ENCODE data around the gene UTRN. TPM values are rescaled to one million over a fixed set of nuclear protein-coding genes. Genes with fewer than 3 reads are reported as not detected.

The UTRN gene
- 116 and 125 TPM in 2 replicates for total RNA-seq

DNA sequence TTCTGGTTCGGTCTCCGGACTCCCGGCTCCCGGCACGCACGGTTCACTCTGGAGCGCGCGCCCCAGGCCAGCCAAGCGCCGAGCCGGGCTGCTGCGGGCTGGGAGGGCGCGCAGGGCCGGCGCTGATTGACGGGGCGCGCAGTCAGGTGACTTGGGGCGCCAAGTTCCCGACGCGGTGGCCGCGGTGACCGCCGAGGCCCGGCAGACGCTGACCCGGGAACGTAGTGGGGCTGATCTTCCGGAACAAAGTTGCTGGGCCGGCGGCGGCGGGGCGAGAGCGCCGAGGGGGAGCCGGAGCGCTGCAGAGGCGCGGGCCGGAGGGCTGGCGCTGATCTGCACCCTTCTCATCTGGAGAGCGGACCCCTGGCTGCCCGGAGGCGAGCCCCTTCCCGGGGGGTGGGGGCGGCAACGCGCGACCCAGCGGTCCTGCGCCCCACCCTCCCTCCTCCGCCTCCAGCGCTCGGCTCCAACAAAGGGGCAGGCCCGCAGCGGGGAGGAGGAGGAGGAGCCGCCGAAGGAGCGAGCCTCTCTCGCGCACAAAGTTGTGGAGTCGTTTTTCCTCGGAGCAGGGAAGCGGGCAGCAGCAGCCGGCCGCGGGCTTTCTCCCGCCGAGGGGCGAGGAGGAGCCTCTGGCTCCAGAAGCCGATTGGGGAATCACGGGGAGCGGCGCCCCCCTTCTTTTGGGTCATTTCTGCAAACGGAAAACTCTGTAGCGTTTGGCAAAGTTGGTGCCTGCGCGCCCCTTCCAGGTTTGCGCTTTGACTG, at the start of gene UTRN:
TSS of gene UTRN (plus strand) at position 553 of the 765 bp plus-strand sequence. CDS start 6,494 bp downstream, outside the sequence.
- intact Hi-C loops (cut with micrococcal nuclease): loop anchor here (1.0 to 5.0 kb wide), 6 partner anchors 50 to 198 kb away; partner anchors contain the start of genes SF3B5 and STX11

DNA sequence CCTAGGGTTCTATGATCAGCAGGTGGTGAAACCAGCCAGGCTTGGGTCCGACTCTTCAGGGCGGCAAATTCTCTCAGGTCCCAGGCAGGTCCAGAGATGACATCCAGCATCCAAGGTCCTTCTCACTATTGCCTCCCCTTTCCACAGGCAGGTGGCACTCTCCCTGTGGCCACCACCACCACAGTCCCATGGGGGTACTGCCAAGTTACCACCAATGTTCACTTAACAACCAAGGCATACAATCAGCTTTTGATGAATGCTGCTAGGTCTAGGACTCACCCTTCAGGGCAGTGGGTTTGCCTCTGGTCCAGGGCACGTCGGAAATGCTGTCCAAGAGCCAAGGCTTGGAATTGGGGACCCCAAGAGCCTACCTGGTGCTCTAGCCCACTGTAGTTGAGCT, 40.4 kb upstream of the UTRN start:
- intact Hi-C loops (cut with micrococcal nuclease): no loop called here

DNA sequence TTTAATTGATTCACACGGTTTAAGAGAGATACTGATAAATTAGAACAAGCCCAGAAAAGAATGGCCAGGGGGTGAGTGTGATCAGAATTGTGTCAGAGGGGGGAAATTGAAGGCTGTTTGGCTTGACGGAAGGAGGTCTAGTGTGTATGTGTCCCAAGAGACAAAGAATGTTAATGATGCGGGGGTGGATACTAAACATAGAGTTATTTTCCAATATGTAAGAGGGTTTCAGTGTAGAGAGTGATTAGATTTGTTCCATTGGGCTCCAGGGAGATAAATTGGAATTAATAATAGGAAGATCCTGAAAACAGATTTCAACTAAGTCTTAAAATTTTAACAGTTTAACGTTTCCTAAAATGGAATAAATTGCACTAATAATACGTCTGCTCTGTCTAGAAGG, 38.1 kb upstream of the UTRN start:
- intact Hi-C loops (cut with micrococcal nuclease): no loop called here

DNA sequence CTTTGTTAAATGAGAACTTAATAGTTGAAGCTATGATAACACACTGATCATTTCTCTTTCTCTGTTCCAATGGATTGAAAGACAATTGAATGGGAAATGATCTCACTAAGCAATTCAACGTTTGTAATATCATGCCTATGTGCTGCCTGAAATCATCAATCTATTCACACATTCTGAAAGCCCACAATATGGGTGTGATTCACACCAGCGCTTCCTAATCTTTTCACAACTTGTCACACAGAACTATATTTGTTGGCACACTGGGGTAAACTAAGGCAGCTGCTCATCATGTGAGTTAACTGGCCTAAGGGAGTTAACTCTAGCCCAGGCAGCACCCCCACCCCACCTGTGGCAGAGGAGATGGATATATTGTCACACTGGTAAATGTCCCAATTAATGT, 37.1 kb upstream of the UTRN start:
- intact Hi-C loops (cut with micrococcal nuclease): no loop called here

DNA sequence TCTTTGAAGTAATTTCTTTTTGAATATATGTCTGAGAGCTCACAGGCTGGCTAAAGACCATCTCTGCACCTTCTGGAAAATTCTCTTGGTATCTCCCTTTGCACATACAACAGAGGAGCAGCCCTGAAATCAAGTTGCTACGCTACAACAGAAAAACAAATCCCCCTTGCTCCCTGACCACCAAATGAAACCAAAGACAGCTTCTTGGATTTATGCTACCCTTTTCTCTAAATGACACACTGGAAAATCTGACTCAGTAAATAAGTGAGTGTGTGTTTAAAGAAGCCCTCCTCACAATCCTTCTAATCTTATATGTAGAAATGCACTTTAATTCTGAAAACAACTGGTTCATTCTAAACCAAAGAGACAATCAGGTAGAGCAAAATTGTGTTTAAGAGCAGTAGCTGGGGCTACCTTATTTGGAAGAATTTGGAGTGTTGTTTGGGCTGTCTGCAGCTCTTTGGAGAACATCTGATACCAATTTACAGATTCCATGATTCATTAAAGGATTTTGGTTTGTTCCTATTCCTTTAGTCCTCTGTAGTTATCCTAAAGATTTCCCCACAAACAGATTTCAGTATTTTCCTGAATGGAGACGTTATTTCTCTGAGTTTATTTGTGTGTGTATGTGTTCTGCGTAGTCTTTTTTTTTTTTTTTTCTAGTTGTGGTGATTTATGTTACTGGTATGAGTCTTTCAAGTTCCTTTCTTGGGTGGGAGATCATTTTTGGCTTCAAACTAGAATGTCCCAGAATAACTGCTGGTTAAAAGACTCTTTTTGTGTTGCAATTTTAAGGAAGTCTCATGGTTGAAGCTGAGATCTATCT, 36.4 kb upstream of the UTRN start:
- intact Hi-C loops (cut with micrococcal nuclease): no loop called here

DNA sequence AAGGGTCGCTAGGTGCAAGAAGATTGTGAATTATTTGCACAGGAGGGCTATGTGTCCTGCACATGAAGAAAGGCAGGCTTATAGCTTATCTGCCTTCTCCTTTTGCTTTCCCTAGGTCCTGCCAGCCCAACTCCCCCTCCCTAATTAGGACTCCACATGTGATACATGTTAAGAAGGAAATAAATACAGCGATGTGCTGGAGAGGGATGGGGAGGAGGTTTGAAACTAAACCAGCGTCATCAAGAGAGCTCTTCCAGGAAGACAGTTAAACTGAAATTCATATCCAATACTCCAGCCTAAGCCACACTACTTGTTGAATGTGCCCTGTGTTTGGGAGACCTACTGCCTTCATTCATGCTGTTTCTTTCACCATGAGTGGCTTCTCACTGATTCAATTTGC, 34.9 kb upstream of the UTRN start:
- intact Hi-C loops (cut with micrococcal nuclease): no loop called here

DNA sequence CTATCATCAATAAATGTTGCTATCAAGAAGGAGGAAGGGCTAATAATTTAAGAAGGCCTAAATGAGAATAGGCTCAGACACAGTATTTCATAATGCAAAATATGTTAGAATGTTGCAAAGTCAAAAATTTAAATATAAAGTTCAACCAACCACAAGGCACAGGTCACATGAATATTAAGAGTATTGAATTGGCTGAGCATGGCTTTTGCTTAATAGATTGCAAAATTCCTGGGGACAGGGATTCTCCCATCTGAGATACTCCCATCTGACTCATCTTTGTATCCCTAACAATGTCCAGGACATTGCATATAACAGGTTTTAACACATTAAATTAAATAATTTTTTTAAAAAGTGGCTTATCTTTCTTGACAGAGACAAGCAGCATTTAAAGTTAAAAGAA, 32.9 kb upstream of the UTRN start:
- intact Hi-C loops (cut with micrococcal nuclease): no loop called here

DNA sequence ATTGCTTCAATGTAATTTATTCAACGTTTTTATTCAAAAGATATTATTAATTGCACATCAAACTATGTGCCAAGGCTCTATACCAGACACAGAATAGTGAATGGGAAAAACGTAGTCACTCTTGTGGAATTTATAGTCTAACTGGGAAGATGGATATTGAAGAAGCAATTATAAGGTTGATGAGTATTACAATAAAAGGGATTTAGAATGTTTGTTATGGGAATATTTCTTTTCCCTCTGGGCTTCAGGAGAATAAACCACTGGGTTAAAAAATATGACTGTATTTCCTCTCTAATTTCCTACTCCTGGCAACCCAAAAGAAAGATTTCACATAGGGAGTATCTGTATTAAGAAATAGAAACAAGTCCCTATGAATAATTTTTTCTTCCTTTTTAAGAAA, 25.1 kb upstream of the UTRN start:
- intact Hi-C loops (cut with micrococcal nuclease): no loop called here

DNA sequence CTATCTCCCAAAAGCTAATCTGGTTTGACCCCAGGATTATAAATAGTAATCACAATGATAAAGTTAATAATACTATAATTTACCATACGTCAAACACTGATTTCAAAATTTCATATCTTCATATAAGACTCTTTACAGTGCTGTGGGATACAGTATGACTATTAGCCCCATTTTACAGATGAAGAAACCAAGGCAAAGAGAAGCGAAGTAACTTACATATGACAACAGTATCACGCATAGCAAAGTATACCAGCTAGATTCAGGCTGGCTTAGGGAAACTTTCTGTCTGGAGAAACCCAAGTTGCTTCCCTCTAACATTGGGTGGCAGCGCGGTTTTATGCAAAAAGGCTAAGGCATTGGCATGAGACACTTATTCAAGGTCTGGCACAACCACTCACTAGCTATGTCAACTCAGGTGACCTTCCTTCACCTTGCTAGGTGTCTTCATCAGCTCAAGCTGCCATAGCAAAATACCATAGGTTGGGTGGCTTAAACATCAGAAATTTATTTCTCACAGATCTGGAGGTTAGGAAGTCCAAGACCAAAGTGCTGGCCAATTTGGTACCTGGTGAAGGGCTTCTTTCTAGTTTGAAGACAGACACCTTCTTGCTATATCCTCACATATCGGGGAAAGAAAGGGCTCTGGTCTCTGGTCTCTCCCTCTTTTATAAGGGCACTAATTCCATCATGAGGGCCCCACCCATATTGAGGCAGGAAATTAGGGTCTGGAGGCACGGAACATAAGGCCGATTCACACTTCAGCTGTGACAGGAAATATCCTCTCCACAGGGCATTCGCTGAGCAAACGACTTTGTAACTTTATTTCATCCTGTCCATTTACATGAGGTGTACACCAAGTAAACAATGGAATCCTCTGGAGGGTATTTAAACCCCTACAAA, 22.4 kb upstream of the UTRN start:
- intact Hi-C loops (cut with micrococcal nuclease): loop anchor here (1.0 kb wide), 1 partner anchor 220 kb away; no protein-coding TSS in a partner anchor

DNA sequence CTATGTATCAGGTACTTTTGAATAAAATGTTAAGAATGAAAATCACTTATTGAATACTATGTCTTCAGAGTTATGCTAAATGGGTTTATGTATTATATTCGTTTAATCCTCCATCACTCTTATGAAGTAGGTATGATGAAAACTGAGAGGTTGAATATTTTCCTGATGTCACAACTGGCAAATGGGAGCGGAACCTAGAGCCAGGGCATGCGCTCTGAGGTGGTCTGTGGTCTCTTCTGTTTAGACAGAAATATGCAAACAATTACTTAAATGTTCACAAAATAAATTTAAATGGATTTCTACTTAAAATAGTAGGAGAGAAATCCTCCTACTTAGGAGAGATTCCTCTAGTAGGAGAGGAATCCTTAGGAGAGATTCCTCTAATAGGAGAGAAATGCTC, 21.3 kb upstream of the UTRN start:
- intact Hi-C loops (cut with micrococcal nuclease): no loop called here

DNA sequence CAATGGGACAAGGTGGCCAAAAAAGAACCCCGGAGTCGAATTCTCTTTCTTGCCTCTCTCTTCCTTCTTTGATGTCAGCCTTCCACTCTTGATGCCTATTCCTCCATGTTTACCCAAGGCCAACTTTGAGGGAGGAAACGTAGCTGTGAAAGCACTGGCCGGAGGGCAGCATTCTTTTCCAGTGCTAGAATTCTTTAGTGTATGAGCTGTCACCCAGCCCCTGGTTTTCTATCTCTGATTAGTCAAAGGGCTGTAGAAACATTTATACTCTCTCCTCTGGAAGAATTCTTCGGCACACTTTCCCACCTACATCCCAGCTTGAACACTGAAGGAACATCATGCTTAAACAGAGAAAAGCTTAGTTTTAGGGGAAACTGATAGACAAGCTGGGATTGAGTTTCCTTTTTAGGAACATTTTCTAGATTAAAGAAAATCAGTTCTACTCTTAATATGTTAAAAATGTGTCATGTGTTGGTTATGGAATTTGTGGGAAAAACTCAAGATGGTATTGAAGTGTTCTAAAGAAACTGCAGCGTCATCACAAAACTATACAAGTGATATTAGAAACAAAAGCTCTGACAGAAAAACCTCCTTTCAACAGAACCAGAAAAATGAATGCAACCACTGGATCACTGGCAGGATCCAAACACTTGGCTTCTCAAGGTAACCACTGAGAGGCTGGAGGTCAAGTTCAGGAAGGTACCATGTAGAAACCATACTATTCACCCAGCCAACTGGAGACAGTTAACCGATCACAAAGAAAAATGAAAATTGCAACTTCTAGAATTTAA, 20.7 kb upstream of the UTRN start:
- intact Hi-C loops (cut with micrococcal nuclease): no loop called here

DNA sequence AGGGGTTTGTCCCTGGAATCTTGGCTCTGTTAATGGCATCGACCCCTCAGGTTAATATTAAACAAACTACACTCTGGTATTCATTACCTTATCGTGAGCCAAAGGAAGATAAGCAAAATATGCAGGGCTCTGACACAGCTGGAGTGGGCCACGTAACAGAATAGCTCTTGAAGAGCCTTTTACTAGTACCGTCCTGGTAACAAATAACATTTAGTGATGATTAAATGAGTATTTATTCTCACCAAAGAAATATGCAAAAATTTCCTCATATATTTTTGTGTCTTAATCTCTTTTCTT, 20.1 kb upstream of the UTRN start:
- intact Hi-C loops (cut with micrococcal nuclease): no loop called here

DNA sequence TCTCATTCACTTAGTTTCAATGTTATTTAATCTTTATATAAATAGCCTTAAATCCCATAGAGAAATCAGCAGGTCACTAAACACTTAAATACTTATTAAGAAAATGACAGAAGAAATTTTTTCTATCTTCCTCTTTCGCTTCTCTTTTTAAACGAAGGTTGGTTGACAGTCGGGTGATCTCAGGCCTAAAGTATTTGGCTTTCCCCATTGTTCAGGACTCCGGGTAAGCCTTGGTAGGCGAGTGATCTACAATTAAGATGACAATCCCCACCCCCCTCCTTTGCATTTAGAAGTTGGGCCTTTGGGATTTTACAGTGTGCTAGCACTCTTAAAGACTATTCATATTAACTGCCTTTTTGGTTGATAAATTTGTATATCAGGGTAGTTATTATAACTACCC, 19.7 kb upstream of the UTRN start:
- intact Hi-C loops (cut with micrococcal nuclease): no loop called here

DNA sequence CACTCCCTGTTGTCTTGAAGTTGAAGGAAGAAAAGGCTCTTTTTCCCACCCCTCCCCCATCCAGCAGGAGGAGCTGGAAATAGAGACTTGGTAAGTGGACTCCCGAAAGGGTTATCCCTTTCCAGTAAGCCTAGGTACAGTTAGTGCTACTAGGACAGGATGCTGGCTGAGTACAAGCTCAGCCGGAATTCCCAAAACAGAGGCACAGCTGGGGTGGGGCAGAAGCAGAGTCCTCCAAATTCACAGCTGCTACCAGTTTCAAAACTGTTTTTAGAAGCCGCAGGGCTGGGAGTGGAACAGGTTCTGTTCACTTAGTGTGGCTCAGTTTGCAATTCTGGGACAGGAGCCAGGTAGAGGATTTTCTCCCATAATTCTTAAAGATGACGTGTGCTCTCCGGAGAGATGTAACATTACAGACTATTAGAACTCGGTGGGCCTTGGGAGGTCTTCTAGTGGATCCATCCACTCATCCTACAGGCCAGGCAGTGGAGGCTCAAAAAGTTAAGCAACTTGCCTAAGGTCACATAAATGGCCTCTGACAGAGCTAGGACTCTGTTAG, 19.0 kb upstream of the UTRN start:
- intact Hi-C loops (cut with micrococcal nuclease): no loop called here

DNA sequence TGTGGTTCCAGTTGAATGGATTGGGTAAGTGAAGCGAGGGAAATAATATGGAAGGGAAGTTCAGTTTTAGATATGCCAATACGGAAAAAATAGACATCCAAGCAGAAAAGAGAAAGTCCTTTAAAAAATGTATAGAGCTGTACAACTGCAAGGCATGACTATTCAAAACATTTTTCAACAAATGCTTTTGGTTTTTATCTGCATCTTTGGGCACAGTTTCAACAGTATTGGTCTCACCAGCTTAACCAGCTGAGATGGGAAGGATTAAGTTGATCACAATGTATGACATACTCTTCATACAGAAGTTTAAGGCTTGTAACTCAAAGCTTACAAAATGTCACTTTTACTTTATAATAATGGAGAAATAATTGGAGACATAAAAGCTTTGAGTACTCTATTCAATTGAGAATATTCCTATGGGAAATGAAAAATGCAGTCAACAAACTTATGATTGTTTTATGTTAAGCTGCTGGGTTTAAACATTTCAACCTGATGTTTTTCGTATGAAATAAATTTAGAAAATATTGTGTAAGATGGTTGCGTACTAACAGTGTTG, 16.3 kb upstream of the UTRN start:
- intact Hi-C loops (cut with micrococcal nuclease): no loop called here

DNA sequence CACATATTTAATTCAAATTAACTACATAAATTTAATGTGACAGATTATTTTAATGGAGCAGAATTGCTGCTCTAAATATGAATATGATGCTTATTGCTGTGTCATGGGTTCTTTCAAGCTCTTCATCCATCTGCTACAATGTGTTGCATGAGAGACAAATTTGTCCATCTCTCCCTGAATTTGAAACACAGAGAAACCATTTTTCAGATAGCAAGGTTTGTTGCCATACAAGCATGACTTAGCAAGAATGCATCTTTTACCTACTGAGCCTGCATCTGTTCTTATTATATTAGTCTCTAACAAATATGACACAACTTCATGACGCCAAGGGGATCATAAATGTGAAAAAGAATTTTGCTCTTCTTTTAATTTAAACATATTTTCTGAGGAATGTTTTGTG, 8.0 kb upstream of the UTRN start:
- intact Hi-C loops (cut with micrococcal nuclease): no loop called here

DNA sequence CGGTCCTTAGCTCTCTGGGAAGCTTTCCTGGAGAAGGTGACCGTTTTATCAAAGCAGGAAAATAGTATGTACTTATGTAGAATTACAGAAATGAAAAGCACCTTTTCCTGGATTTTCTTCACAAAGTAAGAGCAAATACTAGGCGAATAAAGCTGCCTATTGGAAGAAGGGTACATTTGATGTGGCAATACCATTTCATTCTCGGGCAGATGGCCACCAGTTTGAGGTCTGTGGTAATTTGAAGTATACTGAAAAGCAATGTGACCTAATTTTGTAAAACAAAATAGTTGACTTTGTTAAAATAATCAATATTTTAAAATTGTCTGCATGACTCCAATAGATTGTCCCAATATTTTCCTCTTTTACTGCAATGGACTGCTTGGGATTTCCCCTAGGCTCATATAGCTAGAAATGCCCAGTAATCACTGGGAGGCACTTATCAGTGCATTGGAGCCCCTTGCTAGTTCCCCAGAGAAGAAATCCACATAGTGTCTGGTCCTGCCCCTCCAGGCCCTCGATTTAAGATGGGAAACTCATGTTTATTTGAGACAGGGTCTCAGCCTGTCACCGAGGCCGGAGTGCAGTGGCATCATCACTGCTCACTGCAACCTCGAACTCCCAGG, 7.4 kb upstream of the UTRN start:
- intact Hi-C loops (cut with micrococcal nuclease): no loop called here

DNA sequence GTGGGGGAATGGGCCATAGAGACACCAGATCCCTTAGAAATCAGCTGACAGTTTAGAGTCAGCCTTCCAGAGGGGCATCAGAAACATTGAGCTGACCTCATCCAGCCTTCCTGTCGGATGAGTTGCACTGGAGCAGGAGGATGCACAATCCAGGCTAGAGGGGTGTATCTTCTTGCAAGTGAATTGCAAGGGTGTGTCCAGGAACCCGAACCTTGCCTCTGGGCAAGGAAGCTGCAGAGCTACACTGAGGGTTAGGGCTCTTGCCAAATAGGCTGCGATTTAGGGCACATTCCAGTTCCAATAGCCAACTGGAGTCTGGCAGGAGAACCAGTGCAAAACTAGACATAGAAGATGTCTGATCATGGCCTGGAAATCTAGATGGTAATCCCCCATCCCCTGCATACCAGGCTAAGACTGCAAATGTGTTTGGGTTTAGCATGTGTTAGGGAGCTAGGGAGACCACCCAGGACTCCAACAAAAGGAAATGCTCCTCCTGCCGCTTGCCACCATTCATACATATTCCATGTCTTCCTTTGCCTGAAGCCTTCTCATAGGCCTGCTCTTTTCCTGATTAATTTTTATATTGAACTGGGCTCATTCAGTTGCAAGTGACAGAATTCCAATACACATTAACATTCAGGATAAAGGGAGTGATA, 6.3 kb upstream of the UTRN start:
- intact Hi-C loops (cut with micrococcal nuclease): no loop called here

DNA sequence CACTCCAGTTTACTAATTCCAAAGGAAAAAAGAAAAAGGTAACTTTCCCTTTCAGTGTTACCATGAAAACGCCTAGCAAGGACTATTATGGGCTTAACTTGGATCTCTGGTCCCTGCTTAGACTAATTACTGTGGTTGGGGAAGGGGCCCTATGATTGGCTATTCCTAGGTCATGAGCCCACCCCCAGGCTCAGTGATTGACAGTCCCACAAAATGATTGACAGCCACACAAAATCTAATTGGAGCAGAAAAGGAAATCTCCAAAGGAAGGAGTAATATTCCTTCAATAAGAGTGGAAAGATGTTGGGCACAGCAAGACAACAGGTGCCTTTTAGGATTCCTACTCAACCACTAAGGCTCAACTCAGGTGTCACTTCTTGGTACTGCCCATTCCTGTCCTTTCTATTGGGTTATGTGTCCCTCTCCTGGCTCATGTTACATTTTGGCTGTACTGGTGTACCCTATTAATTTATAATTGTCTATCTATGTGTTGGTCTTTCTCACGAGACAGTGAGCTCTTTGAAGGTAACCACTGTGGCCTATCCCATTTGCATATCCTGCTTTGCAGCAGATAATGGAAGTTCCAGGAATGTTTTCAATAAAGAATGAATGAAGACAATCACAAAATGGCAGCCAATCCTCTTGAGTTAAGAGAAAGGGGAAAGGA, 5.5 kb upstream of the UTRN start:
- intact Hi-C loops (cut with micrococcal nuclease): no loop called here

Data from T-helper 2 cell treated with Interferon-gamma antibody and Interleukin-4, amounts not matched to agents 100 ng/mL and 5 ng/mL, for 36 hours (primary cell).